Hematopoietic multipotent progenitor cell treated with erythropoietin and hydrocortisone succinate and interleukin-3 and kit ligand, for 6 days (in vitro differentiated cells): ENCODE results near the gene CUBN.

ENCODE experiments used
- DNase-seq: peaks from one replicate; pipeline ENCODE4 v3.0.0-alpha.2; 2015

The CUBN gene

GRCh38 chr10:17066807-17067206 lies 62.8 kb downstream of the CUBN start:
- no peak for DNase-seq

GRCh38 chr10:17066000-17066399 lies 63.6 kb downstream of the CUBN start:
- DNase-seq: no peak

GRCh38 chr10:17065273-17065672 lies 64.3 kb downstream of the CUBN start:
- no peak for DNase-seq

GRCh38 chr10:17064435-17064834 lies 65.2 kb downstream of the CUBN start:
- DNase-seq: no peak

GRCh38 chr10:17062955-17063484 lies 66.6 kb downstream of the CUBN start:
- no peak for DNase-seq

GRCh38 chr10:17062493-17062892 lies 67.1 kb downstream of the CUBN start:
- no peak for DNase-seq

- no peak for DNase-seq
Measured at GRCh38 chr10:17062009-17062408, 67.6 kb downstream of the CUBN start.

- DNase-seq: no peak
Measured at GRCh38 chr10:17061418-17061817, 68.2 kb downstream of the CUBN start.

- no peak for DNase-seq
Measured at GRCh38 chr10:17060289-17060688, 69.3 kb downstream of the CUBN start.

- DNase-seq: no peak
Measured at GRCh38 chr10:17059197-17059688, 70.4 kb downstream of the CUBN start.

- no peak for DNase-seq
Measured at GRCh38 chr10:17058093-17058492, 71.5 kb downstream of the CUBN start.

- no peak for DNase-seq
Measured at GRCh38 chr10:17056781-17057428, 72.7 kb downstream of the CUBN start.

- DNase-seq: no peak
Measured at GRCh38 chr10:17053513-17053912, 76.1 kb downstream of the CUBN start.

GRCh38 chr10:17053061-17053460 lies 76.5 kb downstream of the CUBN start:
- no peak for DNase-seq

- no peak for DNase-seq
Measured at GRCh38 chr10:17051851-17052250, 77.8 kb downstream of the CUBN start.

- no peak for DNase-seq
Measured at GRCh38 chr10:17049195-17049594, 80.4 kb downstream of the CUBN start.

GRCh38 chr10:17047908-17048307 lies 81.7 kb downstream of the CUBN start:
- no peak for DNase-seq

GRCh38 chr10:17046989-17047388 lies 82.6 kb downstream of the CUBN start:
- no peak for DNase-seq

GRCh38 chr10:17043586-17043985 lies 86.0 kb downstream of the CUBN start:
- DNase-seq: no peak

- no peak for DNase-seq
Measured at GRCh38 chr10:17041626-17042520, 87.7 kb downstream of the CUBN start.

- DNase-seq: no peak
Measured at GRCh38 chr10:17038627-17039026, 91.0 kb downstream of the CUBN start.

GRCh38 chr10:17037910-17038309 lies 91.7 kb downstream of the CUBN start:
- no peak for DNase-seq

- no peak for DNase-seq
Measured at GRCh38 chr10:17035446-17035845, 94.2 kb downstream of the CUBN start.
